Stimulated activated effector memory CD8-positive, alpha-beta T cell treated with anti-CD3 and anti-CD28 coated beads, Interleukin-12 subunit alpha, Interleukin-12 subunit beta, amount 100 ng/mL, for 72 hours (primary cell): ENCODE measurements around the gene PIEZO2.

Source experiments
- ATAC-seq: fragments of 150-1000 bp; cut with Tn5 transposase; 2 replicates; pipeline ENCODE4 v1.10.0; 2021
- DNase-seq, 2 donors: peaks; one replicate each; pipeline ENCODE4 v3.0.0; 2021 to 2022; ENCODE audit warnings: low spot score in 2 of 2
- H3K27ac Mint-ChIP-seq: one replicate; pipeline ENCODE4 v1.8.0; 2022; ENCODE audit warnings: mild to moderate bottlenecking, mixed read lengths
- H3K36me3 Mint-ChIP-seq: one replicate; pipeline ENCODE4 v1.8.0; 2022; ENCODE audit warnings: mild to moderate bottlenecking, mixed read lengths
- H3K4me1 Mint-ChIP-seq: one replicate; pipeline ENCODE4 v1.8.0; 2022; ENCODE audit warnings: mixed read lengths
- H3K4me3 Mint-ChIP-seq: one replicate; pipeline ENCODE4 v1.8.0; 2022; ENCODE audit warnings: mild to moderate bottlenecking, mixed read lengths
- H3K9me3 Mint-ChIP-seq: one replicate; pipeline ENCODE4 v1.8.0; 2022; ENCODE audit warnings: mixed read lengths

Gene PIEZO2

GRCh38 chr18:10745971-10746370, 403.4 kb downstream of the PIEZO2 start:
- Mint-ChIP-seq H3K4me3 (no peak overlapping the region), H3K9me3 (no peaks in the 10 kb centered on the region), H3K27ac (no peak overlapping the region), H3K4me1 (no peaks in the 10 kb centered on the region), H3K36me3 (no peaks in the 10 kb centered on the region)
- DNase-seq, result no peak
- no peak for ATAC-seq

GRCh38 chr18:10745219-10745618, 404.1 kb downstream of the PIEZO2 start:
- ATAC-seq, result no peak
- no peak overlapping the region for H3K27ac Mint-ChIP-seq
- H3K36me3 Mint-ChIP-seq, result no peaks in the 10 kb centered on the region
- no peak overlapping the region for H3K4me3 Mint-ChIP-seq
- no peaks in the 10 kb centered on the region for H3K4me1 Mint-ChIP-seq
- no peaks in the 10 kb centered on the region for H3K9me3 Mint-ChIP-seq
- DNase-seq, result no peak

DNA sequence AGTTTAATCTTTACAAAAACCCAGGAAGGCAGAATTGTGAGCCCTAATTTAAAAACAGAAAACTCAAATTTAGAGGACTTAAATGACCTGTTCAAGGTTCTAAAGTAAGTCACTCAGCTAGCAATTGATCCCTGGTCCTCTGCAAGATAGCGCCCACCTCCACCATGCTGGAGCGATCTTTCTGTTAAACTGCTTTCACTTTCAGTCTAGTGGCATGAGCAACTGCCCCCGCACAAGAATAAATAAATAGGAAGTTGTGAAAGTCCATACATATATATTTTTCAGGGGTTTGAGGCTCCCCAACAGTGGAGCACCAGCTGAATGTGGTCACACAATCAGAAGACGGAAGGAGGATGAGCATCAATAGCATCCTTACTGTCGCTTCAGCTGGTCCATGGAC, 405.6 kb downstream of the PIEZO2 start:
- Mint-ChIP-seq H3K4me3 (no peak overlapping the region), H3K9me3 (no peaks in the 10 kb centered on the region), H3K36me3 (no peaks in the 10 kb centered on the region), H3K27ac (no peak overlapping the region), H3K4me1 (no peaks in the 10 kb centered on the region)
- DNase-seq (no peak), ATAC-seq (no peak)

- Mint-ChIP-seq H3K36me3 (no peaks in the 10 kb centered on the region), H3K4me3 (no peak overlapping the region), H3K4me1 (no peaks in the 10 kb centered on the region), H3K27ac (no peak overlapping the region), H3K9me3 (no peaks in the 10 kb centered on the region)
- DNase-seq (no peak), ATAC-seq (no peak)
Measured at GRCh38 chr18:10739152-10739551, 410.2 kb downstream of the PIEZO2 start.

DNA sequence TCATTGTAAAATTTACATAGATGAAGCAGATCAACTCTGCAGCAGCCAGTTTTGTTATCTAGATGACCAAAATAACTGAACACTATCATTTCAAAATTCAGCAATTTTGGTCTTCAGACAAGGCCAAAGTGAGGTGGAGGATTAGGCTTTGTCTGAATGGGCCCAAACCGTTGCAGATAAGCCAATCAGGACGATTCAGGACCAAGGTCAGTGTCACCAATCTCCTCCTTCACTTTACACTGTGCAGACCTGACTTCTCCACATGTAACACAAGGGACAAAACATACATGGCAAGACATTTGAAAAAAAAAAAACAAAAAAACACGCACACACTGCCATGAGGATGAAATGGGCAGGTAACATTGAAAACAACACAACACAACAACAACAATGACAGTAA, 412.4 kb downstream of the PIEZO2 start:
- DNase-seq (no peak), ATAC-seq (no peak)
- Mint-ChIP-seq H3K27ac (no peak overlapping the region), H3K4me1 (no peaks in the 10 kb centered on the region), H3K36me3 (no peaks in the 10 kb centered on the region), H3K4me3 (no peak overlapping the region), H3K9me3 (peaks cover 2% of the 10 kb centered on the region)

DNA sequence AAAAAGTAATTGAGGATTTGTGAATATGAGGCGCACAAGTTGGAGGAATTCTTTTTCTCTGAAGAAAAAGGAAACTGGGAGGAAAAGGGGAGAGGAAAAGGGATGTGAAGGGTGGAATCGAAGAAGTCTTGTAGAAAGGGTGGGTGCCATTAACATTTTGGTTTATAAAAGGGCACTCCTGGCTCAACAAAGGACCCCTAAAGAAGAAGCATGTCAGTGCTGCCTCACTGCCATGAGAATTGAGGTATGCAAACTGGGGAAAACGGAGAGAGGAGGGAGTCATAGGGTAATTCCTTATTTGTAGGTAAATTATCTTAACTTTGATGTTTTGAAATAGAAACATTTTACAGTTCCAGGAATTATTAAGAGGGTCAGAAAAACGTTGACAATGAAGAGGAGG, 416.4 kb downstream of the PIEZO2 start:
- Mint-ChIP-seq H3K4me3 (no peak overlapping the region), H3K36me3 (no peaks in the 10 kb centered on the region), H3K27ac (no peak overlapping the region), H3K4me1 (no peaks in the 10 kb centered on the region), H3K9me3 (peaks cover 2% of the 10 kb centered on the region)
- ATAC-seq (no peak), DNase-seq (no peak)

DNA sequence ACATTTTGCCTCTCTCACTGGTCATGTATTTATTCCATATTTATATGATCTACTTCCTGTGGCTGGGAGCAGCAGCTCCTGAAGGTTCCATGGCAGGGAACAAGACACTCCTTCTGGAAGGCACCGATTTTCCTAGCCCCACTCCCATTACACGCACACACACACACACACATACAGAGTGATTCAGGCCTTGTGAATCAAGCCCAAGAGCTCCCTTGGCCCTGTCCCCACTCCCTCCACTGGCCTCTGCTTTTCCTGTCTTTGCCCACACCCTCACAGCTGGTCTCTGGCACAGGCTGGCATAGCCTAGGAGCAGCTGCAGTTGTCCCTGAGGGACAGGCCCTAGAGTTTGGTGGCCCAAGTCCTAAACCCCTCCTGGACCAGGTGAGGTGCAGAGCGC, 421.9 kb downstream of the PIEZO2 start:
- no peak overlapping the region for H3K4me3 Mint-ChIP-seq
- H3K9me3 Mint-ChIP-seq, result peaks cover 3% of the 10 kb centered on the region
- H3K27ac Mint-ChIP-seq, result no peak overlapping the region
- no peaks in the 10 kb centered on the region for H3K4me1 Mint-ChIP-seq
- DNase-seq (no peak), ATAC-seq (no peak)
- H3K36me3 Mint-ChIP-seq, result no peaks in the 10 kb centered on the region

- DNase-seq, result no peak
- Mint-ChIP-seq H3K9me3 (peaks cover 3% of the 10 kb centered on the region), H3K4me1 (no peaks in the 10 kb centered on the region), H3K27ac (no peak overlapping the region), H3K36me3 (no peaks in the 10 kb centered on the region), H3K4me3 (no peak overlapping the region)
- peak; percentile 14 for ATAC-seq
Measured at GRCh38 chr18:10726198-10727068, 422.9 kb downstream of the PIEZO2 start.

- Mint-ChIP-seq H3K27ac (no peak overlapping the region), H3K9me3 (peaks cover 5% of the 10 kb centered on the region), H3K4me1 (no peaks in the 10 kb centered on the region), H3K36me3 (no peaks in the 10 kb centered on the region), H3K4me3 (no peak overlapping the region)
- no peak for DNase-seq
- ATAC-seq, result peak; percentile 17
Measured at GRCh38 chr18:10724666-10725065, 424.7 kb downstream of the PIEZO2 start.

GRCh38 chr18:10723496-10723895, 425.9 kb downstream of the PIEZO2 start:
- no peak overlapping the region for H3K4me3 Mint-ChIP-seq
- H3K9me3 Mint-ChIP-seq, result peaks cover 5% of the 10 kb centered on the region
- no peak overlapping the region for H3K27ac Mint-ChIP-seq
- no peaks in the 10 kb centered on the region for H3K36me3 Mint-ChIP-seq
- no peaks in the 10 kb centered on the region for H3K4me1 Mint-ChIP-seq
- DNase-seq, result no peak
- ATAC-seq, result no peak

DNA sequence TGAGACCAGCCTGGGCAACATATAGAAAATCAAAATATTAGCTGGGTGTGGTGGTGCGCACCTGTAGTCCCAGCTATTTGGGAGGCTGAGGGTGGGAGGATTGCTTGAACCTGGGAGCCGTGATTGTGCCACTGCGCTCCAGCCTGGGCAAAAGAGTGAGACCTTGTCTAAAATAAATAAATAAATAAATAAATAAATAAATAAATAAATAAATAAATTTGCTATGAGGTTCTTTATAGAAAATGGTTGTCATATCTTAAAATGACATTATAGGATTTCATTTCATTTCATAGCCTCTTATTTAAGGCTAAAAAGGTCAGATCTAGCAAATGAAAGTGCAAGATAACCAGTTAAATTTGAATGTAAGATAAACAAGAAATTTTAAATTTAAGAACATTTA, 430.6 kb downstream of the PIEZO2 start:
- no peak overlapping the region for H3K4me3 Mint-ChIP-seq
- no peak overlapping the region for H3K27ac Mint-ChIP-seq
- no peaks in the 10 kb centered on the region for H3K4me1 Mint-ChIP-seq
- H3K36me3 Mint-ChIP-seq, result no peaks in the 10 kb centered on the region
- DNase-seq (no peak), ATAC-seq (no peak)
- H3K9me3 Mint-ChIP-seq, result peaks cover 5% of the 10 kb centered on the region

DNA sequence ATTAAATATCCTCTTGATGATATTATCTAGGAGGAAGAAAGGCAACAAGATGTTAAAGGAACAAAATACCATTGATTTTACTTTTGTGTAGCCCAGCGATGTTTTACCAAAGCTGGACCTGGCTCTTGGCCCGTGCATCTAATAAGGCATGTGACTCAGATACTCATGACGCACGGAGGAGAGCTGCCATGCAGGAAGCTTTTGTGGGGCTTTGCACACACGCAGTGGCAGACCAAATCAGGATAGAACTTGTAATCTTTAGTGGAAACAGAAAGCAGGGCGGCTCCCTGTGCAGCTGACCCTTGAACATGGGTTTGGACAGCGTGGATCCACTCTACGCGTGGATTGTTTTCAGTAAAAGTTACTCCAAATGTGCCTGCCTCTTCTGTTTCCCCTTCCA, 433.6 kb downstream of the PIEZO2 start:
- no peak overlapping the region for H3K4me3 Mint-ChIP-seq
- ATAC-seq (no peak), DNase-seq (no peak)

DNA sequence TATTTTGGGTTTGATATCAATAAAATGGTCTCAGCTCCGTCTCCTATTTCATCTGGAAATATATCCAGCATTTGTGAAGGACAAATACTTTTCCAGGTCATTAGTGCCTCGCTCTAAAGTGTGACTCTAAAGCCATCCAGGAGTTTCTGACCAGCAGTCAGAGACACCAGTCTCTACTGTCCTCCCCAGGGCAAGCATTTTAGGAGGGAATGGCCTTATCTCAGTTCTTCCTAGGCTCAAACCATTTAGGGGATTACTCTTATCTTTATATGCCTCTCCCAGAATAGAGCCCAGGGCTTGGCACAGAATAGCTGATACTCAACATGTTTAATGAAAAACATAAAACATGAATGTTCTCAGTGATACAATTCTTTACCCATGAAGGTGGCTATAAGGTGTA, 436.0 kb downstream of the PIEZO2 start:
- no peaks in the 10 kb centered on the region for H3K4me1 Mint-ChIP-seq
- ATAC-seq (no peak), DNase-seq (no peak)
- no peaks in the 10 kb centered on the region for H3K9me3 Mint-ChIP-seq
- H3K27ac Mint-ChIP-seq, result no peak overlapping the region
- H3K4me3 Mint-ChIP-seq, result no peak overlapping the region
- H3K36me3 Mint-ChIP-seq, result no peaks in the 10 kb centered on the region

More for the DNA sequence above, 433.6 kb downstream of the PIEZO2 start:
- Mint-ChIP-seq H3K36me3 (no peaks in the 10 kb centered on the region), H3K4me1 (no peaks in the 10 kb centered on the region), H3K9me3 (no peaks in the 10 kb centered on the region), H3K27ac (no peak overlapping the region)

DNA sequence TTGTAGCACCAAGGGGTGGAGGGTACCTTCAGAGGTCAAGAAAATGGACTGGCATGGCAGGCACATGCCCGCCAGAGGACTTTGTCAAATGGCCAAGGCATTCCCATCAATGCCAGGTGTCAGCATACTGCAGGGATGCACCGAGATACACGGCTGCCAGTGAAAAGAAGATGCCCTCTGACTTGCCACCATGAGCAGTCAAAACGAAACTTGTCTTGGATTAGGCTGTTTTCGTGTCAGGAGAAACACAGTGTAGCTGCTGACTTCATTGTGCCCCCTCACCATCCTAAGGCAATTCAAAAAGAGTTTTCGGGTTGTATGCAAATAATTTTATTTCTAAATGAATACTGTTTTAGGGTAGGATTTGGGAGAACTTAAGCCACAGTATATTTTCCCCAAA, 442.1 kb downstream of the PIEZO2 start:
- H3K4me1 Mint-ChIP-seq, result no peaks in the 10 kb centered on the region
- ATAC-seq, result no peak
- no peaks in the 10 kb centered on the region for H3K36me3 Mint-ChIP-seq
- no peak for DNase-seq
- no peaks in the 10 kb centered on the region for H3K9me3 Mint-ChIP-seq
- no peak overlapping the region for H3K27ac Mint-ChIP-seq
- no peak overlapping the region for H3K4me3 Mint-ChIP-seq

DNA sequence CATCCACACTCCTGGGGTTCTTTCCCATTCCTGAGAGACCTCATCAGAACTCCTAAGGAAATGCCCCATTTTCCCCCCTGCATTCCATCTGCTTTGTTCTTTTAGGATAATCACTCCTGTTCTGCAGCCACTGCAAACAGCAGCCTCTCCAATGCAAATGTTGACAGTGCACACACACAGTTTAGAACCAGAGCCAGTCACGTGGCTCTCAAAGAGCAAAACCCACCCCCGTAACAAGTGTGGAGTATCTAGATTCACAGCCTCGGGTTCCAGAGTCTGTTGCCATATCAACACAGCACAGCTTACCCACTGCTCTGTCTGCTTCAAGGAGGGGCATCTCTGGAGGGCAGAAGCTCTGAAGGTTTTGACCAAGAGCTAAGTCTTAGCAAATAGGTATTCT, 443.6 kb downstream of the PIEZO2 start:
- H3K9me3 Mint-ChIP-seq, result no peaks in the 10 kb centered on the region
- H3K36me3 Mint-ChIP-seq, result no peaks in the 10 kb centered on the region
- H3K4me1 Mint-ChIP-seq, result no peaks in the 10 kb centered on the region
- ATAC-seq (no peak), DNase-seq (no peak)
- no peak overlapping the region for H3K4me3 Mint-ChIP-seq
- no peak overlapping the region for H3K27ac Mint-ChIP-seq

DNA sequence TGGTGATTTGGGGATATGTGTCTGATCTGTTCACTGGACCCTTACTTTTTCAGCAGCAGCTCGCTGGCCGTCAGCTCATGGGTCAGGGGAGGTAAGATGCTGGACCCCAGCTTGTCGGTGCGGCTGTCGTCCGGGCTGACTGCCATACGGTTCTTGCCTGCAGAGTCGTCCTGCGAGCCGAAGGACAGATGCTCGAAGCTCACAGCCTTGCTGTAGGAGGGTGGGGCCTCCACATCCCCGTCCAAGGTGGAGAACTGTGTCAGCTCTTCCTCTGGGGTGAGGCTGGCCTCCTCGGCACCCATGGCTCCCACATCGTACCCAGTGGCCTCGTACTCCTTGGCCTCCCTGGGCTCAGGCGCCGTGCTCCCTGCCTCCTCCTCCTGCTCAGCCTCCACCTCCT, 444.1 kb downstream of the PIEZO2 start:
- no peak for DNase-seq
- Mint-ChIP-seq H3K4me3 (no peak overlapping the region), H3K27ac (no peak overlapping the region), H3K4me1 (no peaks in the 10 kb centered on the region), H3K9me3 (no peaks in the 10 kb centered on the region), H3K36me3 (no peaks in the 10 kb centered on the region)
- ATAC-seq, result no peak
